ENCODE results near the gene HCFC1R1.

Gene HCFC1R1

GRCh38 chr16:2976673-2977072 is 47.1 kb downstream of the HCFC1R1 start:
- no peak overlapping the region for H3K4me3 ChIP-seq (replicated peaks; ENCODE audit: low read depth, low read length)
- H3K27me3 ChIP-seq (replicated peaks; ENCODE audit: control insufficient read depth, insufficient read depth, low read length): no peaks in the 10 kb centered on the region
- no peak for DNase-seq (ENCODE audit: extremely low read depth, insufficient read length)
- no peak for TF ChIP-seq CTCF (IDR thresholded peaks at IDR 0.05; ENCODE audit: insufficient read depth, low read length, poor library complexity, severe bottlenecking)
- peaks cover 14% of the 10 kb centered on the region for H3K36me3 ChIP-seq (ENCODE audit: control insufficient read depth, insufficient read depth, low read length)

DNA sequence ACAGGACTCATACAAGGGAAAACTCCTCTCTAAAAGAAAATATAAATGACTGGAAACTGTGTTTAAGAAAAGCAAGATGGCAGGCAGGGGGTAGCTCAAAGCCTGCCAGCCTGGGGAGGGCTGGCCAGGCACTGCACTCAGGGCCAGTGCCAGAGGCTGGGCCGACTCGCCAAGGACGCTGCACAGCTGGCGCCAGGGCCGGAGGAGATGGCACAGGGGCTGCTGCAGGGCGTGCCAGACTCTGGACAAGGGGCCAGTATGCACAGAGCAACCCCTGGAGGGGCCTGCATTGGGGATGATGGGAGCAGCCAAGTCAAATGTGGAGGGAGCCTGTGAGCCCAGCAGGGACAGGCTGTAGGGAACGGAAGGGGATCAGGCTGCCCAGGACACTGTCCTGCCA is 47.5 kb downstream of the HCFC1R1 start:
- Histone ChIP-seq H3K36me3 (ENCODE audit: control insufficient read depth, insufficient read depth, low read length) (peaks cover 14% of the 10 kb centered on the region), H3K4me3 (replicated peaks; ENCODE audit: low read depth, low read length) (no peak overlapping the region), H3K27me3 (replicated peaks; ENCODE audit: control insufficient read depth, insufficient read depth, low read length) (no peaks in the 10 kb centered on the region)
- no peak for DNase-seq (ENCODE audit: extremely low read depth, insufficient read length)
- TF ChIP-seq CTCF (IDR thresholded peaks at IDR 0.05; ENCODE audit: insufficient read depth, low read length, poor library complexity, severe bottlenecking): no peak

- H3K4me3 ChIP-seq (replicated peaks; ENCODE audit: low read depth, low read length): no peak overlapping the region
- H3K36me3 ChIP-seq (ENCODE audit: control insufficient read depth, insufficient read depth, low read length): peaks cover 17% of the 10 kb centered on the region
- no peaks in the 10 kb centered on the region for H3K27me3 ChIP-seq (replicated peaks; ENCODE audit: control insufficient read depth, insufficient read depth, low read length)
- DNase-seq (ENCODE audit: extremely low read depth, insufficient read length): no peak
- no peak for TF ChIP-seq CTCF (IDR thresholded peaks at IDR 0.05; ENCODE audit: insufficient read depth, low read length, poor library complexity, severe bottlenecking)
Observed at GRCh38 chr16:2975161-2975795, 48.5 kb downstream of the HCFC1R1 start.

- Histone ChIP-seq H3K27me3 (replicated peaks; ENCODE audit: control insufficient read depth, insufficient read depth, low read length) (no peaks in the 10 kb centered on the region), H3K36me3 (ENCODE audit: control insufficient read depth, insufficient read depth, low read length) (peaks cover 17% of the 10 kb centered on the region), H3K4me3 (replicated peaks; ENCODE audit: low read depth, low read length) (no peak overlapping the region)
- TF ChIP-seq CTCF (IDR thresholded peaks at IDR 0.05; ENCODE audit: insufficient read depth, low read length, poor library complexity, severe bottlenecking): no peak
- DNase-seq (ENCODE audit: extremely low read depth, insufficient read length): no peak
Observed at GRCh38 chr16:2974319-2975056, 49.3 kb downstream of the HCFC1R1 start.

- TF ChIP-seq CTCF (IDR thresholded peaks at IDR 0.05; ENCODE audit: insufficient read depth, low read length, poor library complexity, severe bottlenecking): no peak
- Histone ChIP-seq H3K27me3 (replicated peaks; ENCODE audit: control insufficient read depth, insufficient read depth, low read length) (no peaks in the 10 kb centered on the region), H3K4me3 (replicated peaks; ENCODE audit: low read depth, low read length) (no peak overlapping the region), H3K36me3 (ENCODE audit: control insufficient read depth, insufficient read depth, low read length) (peaks cover 17% of the 10 kb centered on the region)
- DNase-seq (ENCODE audit: extremely low read depth, insufficient read length): no peak
Observed at GRCh38 chr16:2973605-2974318, 50.0 kb downstream of the HCFC1R1 start.
